ENCODE measurements around the gene EIF4EBP3. TPM values are rescaled to one million over a fixed set of nuclear protein-coding genes. Genes with fewer than 3 reads are reported as not detected.

The EIF4EBP3 gene
- 4.0 and 4.5 TPM in 2 replicates for total RNA-seq (2014; rRNA removed; shearing (Covaris generic); ENCODE audit: low replicate concordance)

DNA sequence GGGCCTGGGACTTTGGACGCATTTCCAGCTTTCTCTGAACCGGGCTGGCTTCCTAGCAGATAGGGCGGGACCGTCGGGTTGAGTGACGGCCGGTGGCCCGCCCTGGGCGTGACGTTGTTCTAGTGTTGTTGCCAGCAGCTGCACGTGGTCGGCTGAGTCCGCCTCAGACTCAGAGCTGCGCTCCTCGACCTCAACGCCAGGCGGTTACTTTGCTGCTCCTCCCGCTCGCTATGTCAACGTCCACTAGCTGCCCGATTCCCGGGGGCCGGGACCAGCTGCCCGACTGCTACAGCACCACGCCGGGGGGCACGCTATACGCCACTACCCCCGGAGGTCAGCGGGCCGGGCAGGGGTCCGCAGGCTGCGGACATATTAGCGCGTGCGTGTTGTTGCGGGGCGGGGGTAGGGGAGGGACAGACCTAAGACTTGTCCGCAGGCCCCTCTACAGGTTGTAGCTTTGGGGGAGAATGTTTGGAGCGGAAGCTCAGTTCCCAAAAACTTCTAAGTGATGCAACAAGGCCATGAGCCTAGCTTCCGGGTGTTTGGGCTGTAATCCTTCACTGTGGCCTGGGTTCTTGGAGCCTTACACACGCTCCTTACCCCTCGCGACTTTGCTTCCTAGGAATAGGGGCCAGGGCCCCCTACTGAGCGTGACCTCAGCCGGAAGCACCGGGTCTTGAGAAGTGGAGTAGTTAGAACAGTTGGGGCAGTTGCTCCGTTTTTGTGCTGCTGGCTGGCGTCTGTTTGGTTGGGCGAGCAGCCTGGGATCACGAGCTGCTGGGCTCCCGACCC is at the start of gene EIF4EBP3:
EIF4EBP3 (plus strand) TSS at position 155 of the 792 bp plus-strand sequence; CDS start at position 231, 76 bp downstream.
- no peaks in the 10 kb centered on the region for H3K27me3 ChIP-seq
- peaks cover 56% of the 10 kb centered on the region for H3K36me3 ChIP-seq
- DNase-seq, result peak; percentile 99
- peak within 1 kb of the TSS; percentile 47 for H3K4me3 ChIP-seq
- no peaks in the 10 kb centered on the region for H3K9me3 ChIP-seq

DNA sequence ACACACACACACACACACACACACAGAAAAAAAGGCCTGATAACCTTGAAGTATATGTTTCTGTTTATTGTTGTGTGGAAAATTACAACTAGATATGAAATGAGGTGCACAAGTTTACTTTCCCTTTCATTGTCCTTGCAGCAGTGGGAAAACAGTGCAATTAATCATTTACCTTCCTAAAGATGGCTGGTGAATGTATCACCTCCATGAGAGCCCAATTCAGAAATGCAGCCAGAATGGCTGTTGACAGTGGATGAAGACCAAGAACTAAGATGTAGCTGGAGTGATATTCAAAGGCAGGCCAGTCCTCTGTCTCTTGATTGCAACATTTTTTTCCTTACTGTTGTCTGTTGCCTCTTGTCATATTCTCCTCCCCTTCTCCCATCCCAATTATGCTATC is 49.6 kb upstream of the EIF4EBP3 start:
- Histone ChIP-seq H3K27me3 (no peaks in the 10 kb centered on the region), H3K9me3 (no peaks in the 10 kb centered on the region), H3K4me3 (no peak overlapping the region), H3K36me3 (peaks cover 38% of the 10 kb centered on the region)
- no peak for DNase-seq

DNA sequence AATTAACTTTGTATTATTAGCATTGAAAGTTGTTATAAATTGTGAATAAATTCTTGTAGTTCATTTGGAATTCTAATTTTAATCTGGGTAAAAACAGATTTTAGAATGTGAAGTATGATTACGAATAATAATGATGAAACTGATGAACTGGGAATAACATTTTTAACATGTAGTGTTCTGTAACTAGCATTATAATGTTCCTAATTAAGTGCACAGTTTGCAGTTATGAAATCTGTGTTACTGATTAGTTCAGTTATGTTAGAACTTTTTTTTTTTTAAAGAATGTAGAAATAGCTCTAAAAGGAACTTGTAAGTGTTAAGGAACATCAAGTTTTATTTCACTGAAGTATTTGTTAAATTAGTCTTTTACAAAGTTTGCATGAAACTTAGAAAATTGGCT is 48.9 kb upstream of the EIF4EBP3 start:
- Histone ChIP-seq H3K36me3 (peaks cover 36% of the 10 kb centered on the region), H3K27me3 (no peaks in the 10 kb centered on the region), H3K4me3 (no peak overlapping the region), H3K9me3 (no peaks in the 10 kb centered on the region)
- no peak for DNase-seq

DNA sequence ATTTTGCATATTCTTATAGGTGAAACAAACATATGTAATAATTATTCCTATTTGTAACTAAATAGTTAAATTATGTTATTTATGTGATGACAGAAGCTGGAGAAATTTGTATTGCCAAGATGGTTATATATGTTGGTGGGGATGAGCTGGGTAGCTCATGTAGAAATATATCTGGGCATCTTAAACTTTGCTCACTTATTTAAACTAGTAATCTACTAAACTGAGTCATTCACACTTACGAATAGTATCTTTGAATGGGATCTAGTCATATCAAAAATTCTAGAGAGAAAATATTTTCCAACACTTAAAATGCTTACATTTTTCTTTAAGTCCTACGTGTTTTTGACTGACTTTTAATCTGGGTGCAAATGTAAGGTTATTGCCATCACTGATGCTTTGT is 44.6 kb upstream of the EIF4EBP3 start:
- DNase-seq, result no peak
- H3K9me3 ChIP-seq, result no peaks in the 10 kb centered on the region
- no peaks in the 10 kb centered on the region for H3K27me3 ChIP-seq
- peaks cover 42% of the 10 kb centered on the region for H3K36me3 ChIP-seq
- no peak overlapping the region for H3K4me3 ChIP-seq

DNA sequence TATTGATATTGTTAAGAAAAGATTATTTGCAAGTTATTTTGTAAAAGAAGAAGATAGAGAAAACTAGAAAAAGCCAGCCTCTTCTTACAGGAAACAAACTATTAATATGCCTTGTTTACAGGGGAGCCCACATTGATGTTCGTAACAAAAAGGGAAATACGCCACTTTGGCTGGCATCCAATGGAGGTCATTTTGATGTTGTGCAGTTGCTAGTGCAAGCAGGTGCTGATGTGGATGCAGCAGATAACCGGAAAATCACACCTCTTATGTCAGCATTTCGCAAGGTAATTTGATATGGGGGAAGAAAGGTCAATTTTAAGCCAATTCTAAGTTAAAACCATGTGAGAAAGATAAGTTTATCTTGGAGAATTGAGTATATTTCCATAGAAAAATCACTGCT is 37.6 kb upstream of the EIF4EBP3 start:
- Histone ChIP-seq H3K36me3 (peaks cover 92% of the 10 kb centered on the region), H3K27me3 (no peaks in the 10 kb centered on the region), H3K4me3 (no peak overlapping the region), H3K9me3 (no peaks in the 10 kb centered on the region)
- DNase-seq, result no peak

DNA sequence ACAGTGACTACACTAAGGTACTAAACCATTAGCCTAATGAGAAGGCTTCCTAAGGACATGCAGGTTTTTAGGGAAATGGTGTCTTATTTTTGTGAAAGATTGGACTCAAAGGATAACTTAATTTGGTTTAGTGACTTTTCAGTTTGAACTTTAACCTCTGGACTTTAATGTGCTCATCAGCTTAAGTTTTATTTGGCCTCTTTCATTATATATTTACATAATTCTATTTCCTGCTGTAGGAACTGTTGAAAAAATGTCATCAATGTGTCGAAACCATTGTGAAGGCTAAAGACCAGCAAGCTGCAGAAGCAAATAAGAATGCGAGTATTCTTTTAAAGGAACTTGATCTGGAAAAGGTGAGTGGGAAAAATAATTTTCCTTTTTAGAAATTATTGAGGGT is 34.3 kb upstream of the EIF4EBP3 start:
- Histone ChIP-seq H3K36me3 (peaks cover 81% of the 10 kb centered on the region), H3K27me3 (no peaks in the 10 kb centered on the region), H3K4me3 (no peak overlapping the region), H3K9me3 (no peaks in the 10 kb centered on the region; the same call in 1 of the 2 replicates)
- DNase-seq, result no peak

DNA sequence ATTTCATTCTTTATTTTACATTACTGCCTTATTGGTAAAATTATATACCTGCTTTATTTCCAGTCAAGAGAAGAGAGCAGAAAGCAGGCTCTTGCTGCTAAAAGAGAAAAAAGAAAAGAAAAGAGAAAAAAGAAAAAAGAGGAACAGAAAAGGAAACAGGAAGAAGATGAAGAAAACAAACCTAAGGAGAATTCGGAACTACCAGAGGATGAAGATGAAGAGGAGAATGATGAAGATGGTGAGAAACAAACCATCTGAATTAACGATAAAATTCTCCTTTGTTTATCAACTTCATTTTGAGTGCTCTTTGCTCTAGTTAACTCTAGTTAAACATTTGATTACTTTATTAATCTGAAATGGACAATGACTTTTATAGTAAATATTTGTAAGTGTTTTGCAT is 23.5 kb upstream of the EIF4EBP3 start:
- H3K27me3 ChIP-seq, result no peaks in the 10 kb centered on the region
- H3K4me3 ChIP-seq, result no peak overlapping the region
- peaks cover 59% of the 10 kb centered on the region for H3K36me3 ChIP-seq
- no peaks in the 10 kb centered on the region for H3K9me3 ChIP-seq
- DNase-seq, result no peak

DNA sequence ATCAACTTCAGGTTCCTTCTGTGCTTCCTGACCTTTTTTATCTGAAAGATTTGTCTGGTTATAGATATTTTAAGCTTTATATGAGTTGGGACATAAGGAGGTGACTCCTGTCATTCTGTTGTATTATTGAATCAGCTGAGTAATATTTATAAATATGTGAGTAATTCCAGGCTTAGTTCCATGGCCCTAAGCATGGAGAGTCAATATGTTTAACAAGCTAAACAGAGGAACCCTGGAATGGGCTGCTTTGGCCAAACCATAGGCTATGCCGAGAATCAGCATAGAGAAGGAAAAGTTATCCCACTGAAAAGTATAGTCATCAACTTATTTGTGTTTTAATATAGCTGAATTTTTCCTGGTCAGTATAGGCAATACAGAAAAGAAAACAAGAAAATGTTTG is 7.2 kb upstream of the EIF4EBP3 start:
- H3K36me3 ChIP-seq, result peaks cover 82% of the 10 kb centered on the region

DNA sequence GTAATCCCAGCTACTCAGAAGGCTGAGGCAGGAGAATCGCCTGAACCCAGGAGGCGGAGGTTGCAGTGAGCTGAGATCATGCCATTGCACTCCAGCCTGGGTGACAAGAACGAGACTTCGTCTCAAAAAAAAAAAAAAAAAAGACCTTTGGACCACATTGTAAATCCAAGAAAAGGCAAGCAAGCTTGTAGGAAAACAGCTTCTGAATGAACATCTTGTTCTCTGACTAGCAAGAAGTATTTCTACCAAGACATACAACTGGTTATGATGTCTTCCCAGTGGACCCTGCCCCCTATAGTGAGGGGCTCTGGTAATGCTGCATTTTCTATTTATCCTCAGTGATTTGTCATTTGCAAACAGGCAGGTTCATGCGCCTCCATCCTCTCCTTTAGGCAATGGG is 4.5 kb upstream of the EIF4EBP3 start:
- Histone ChIP-seq H3K36me3 (peaks cover 60% of the 10 kb centered on the region), H3K4me3 (no peak overlapping the region), H3K27me3 (no peaks in the 10 kb centered on the region), H3K9me3 (no peaks in the 10 kb centered on the region)
- DNase-seq, result no peak

More for the DNA sequence above, 7.2 kb upstream of the EIF4EBP3 start:
- Histone ChIP-seq H3K9me3 (no peaks in the 10 kb centered on the region), H3K4me3 (no peak overlapping the region), H3K27me3 (no peaks in the 10 kb centered on the region)
- DNase-seq, result no peak

DNA sequence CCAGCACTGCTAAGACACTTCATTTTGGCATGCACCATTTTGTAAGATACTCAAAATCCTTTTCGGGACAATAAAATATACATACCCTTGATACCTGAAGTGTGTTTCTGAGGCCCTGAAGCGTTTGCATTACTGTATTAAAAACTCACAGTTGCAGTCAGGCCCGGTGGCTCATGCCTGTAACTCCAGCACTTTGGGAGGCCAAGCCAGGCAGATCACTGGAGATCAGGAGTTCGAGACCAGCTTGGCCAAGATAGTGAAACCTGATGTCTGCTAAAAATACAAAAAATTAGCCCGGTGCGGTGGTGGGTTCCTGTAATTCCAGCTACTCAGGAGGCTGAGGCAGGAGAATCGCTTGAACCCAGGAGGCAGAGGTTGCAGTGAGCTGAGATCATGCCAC is 2.5 kb upstream of the EIF4EBP3 start:
- Histone ChIP-seq H3K36me3 (peaks cover 54% of the 10 kb centered on the region), H3K4me3 (no peak overlapping the region)
- no peak for DNase-seq

DNA sequence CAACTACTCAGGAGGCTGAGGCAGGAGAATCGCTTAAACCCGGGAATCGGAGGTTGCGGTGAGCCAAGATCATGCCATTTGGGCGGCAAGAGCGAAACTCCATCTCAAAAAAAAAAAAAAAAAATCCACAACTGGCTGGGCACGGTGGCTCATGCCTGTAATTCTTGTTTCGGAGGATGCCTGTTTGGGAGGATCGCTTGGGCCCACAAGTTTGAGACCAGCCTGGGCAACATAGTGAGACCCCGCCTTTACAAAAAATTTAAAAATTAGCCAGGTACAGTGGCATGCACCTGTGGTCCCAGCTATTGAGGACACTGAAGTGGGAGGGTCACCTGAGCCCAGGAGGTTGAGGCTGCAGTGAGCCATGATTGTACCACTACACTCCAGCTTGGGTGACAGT is 1.9 kb upstream of the EIF4EBP3 start:
- no peaks in the 10 kb centered on the region for H3K9me3 ChIP-seq
- no peaks in the 10 kb centered on the region for H3K27me3 ChIP-seq
- H3K36me3 ChIP-seq, result peaks cover 54% of the 10 kb centered on the region
- DNase-seq, result no peak
- no peak overlapping the region for H3K4me3 ChIP-seq

More for the DNA sequence above, 2.5 kb upstream of the EIF4EBP3 start:
- no peaks in the 10 kb centered on the region for H3K9me3 ChIP-seq
- H3K27me3 ChIP-seq, result no peaks in the 10 kb centered on the region

DNA sequence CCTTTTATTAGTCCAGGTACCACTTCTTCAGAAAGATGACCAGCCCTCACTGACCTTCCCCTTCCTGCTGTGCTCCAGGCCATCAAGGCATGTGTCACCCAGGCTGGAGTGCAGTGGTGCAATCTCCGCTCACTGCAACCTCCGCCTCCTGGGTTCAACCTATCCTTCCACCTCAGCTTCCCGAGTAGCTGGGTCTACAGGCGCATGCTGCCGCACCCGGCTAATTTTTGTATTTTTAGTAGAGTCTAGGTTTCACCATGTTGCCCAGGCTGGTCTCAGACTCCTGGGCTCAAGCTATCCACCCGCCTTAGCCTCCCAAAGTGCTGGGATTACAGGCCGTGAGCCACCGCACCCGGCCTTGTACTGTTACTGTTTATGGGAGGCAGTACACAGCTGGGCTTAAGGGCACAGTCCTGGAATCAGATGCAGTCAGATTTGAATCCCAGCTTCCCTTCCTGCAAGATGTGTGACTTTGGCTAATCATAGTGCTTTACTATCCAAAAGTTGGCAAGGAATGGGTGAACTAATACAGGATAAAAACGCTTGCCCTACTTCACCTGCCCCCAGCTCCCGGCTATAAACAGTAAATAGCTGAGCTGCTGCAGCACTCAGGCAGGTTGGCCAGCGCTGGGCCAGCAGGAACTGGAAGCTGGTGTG is 483 bp upstream of the EIF4EBP3 start:
- peaks cover 54% of the 10 kb centered on the region for H3K36me3 ChIP-seq
- H3K4me3 ChIP-seq, result no peak overlapping the region; the same call in 1 of the 2 replicates
- peak; percentile 34 for DNase-seq
- H3K9me3 ChIP-seq, result no peaks in the 10 kb centered on the region
- no peaks in the 10 kb centered on the region for H3K27me3 ChIP-seq

DNA sequence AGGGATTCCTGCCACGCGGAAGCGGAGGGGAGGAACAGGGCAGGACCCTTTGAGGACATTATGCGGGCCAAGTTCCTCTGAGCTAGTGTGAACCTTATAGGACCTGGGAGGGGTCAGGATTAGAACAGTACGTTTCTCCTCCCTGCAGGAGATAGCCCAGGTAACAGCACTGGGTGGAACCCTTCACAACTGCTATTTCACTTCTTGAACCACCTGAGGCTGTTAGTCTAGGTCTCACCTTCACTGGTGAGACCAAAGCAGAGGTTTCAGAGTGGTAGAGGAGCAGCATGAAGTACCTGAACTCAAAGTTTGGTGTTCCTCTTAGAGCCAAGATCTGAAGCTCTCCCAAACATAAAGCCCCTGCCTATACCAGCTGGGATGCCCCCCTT is 832 bp downstream of the EIF4EBP3 start:
- Histone ChIP-seq H3K9me3 (no peaks in the 10 kb centered on the region), H3K4me3 (peak overlapping the region; percentile 47), H3K27me3 (no peaks in the 10 kb centered on the region), H3K36me3 (peaks cover 58% of the 10 kb centered on the region)
- no peak for DNase-seq

DNA sequence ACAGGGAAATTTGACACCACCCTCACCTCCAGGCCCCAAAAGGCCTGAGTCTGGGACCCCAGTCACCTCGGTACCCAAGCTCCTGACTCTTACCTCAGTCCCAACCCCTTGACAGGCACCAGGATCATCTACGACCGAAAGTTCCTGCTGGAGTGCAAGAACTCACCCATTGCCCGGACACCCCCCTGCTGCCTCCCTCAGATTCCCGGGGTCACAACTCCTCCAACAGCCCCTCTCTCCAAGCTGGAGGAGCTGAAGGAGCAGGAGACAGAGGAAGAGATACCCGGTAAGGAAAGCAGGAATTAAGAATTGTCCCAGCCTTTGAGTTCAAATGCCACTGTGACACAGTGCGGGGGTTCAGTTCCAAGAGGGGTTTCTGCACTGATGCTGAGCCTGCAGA is 1.3 kb downstream of the EIF4EBP3 start:
- Histone ChIP-seq H3K27me3 (no peaks in the 10 kb centered on the region), H3K36me3 (peaks cover 60% of the 10 kb centered on the region), H3K4me3 (no peak overlapping the region), H3K9me3 (no peaks in the 10 kb centered on the region)
- DNase-seq, result no peak

DNA sequence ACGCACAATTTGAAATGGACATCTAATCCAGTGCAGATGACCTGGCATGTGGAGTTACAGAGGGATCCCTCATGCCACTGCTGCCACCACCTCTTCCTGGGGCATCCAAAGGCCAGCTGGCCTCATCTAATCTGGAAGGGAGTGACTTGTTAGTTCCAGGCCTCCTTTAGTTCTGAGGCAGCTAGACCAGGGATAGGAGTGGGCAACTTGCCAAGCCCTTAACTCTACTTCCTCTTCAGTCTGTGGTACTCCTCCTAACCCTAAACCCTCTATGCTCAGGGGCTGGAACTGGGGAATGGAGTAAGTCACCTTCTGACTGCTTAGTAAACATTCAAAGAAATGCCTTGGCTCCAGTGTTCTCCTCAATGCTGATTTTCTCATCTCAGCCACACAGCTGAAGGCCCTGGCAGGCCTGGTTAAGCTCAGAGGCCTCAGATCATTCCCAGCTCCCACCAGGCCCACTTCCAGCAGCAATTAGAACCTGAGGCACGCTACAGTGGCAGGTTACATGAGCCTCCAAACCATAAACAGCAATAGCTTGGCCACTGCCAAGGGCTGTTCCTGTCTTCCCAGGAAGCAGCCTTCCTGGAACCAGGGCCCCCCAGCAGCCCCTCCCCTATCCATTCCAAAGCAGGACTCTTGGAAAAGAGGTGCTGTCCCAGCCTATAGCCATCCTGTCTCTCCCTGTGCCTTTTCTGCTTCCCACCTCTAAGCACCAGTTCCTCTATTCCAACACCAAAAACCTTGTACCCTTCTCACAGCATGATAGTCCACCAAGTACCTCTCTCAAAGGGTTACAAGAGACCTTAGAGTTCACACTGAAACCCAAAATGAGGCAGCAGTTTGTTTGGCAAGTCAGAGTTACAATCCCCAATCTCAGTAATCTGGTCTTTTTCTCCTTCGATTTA is 2.0 kb downstream of the EIF4EBP3 start:
- Histone ChIP-seq H3K27me3 (no peaks in the 10 kb centered on the region), H3K4me3 (no peak overlapping the region), H3K36me3 (peaks cover 54% of the 10 kb centered on the region), H3K9me3 (no peaks in the 10 kb centered on the region)
- DNase-seq, result peak; percentile 67

DNA sequence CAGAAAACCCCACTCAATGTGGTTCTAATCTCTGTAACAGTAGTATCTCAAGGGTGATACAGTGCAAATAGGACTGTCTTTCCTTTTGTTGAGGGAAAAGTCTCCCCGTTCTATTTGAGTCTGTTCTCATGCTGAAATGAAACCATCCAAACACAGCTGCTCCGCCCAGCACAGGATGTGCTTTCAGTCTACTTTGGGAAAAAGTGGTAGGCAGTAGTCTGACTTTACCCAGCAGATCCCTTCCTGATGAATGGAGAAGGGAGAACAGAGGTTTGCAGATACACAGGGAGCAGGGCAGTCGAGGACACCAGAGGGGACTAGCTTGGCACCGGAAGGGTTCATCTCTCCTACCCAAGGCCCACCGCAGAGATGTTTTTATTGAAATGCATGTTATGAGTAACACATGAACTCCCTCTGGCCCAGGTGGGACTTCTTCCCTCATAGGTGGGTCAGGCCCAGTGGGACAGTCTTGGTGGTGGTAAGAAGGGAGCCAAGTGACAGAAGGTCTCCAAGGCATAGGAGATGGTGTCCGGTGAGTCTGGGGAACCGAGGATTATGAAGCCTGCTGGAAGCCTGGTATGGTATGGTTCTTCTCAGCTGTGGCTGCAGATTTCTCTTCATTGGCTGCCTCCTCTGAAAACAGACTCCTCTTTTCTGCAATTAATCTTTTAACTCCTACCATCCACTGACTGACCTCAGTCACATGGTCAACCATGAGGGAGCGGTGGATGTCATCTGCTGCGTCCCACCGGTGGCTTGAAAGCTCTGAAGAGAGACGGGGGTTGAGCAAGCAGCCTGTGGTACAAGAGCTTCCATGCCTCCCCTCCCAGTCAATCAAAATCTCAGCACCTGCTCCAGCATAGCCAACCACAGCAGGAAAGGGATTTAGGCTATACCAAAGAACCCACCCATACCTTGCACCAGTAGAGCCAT is 3.0 kb downstream of the EIF4EBP3 start:
- no peak for DNase-seq
- H3K27me3 ChIP-seq, result no peaks in the 10 kb centered on the region
- H3K36me3 ChIP-seq, result peaks cover 59% of the 10 kb centered on the region
- no peak overlapping the region for H3K4me3 ChIP-seq
- no peaks in the 10 kb centered on the region for H3K9me3 ChIP-seq

Data from MG63 (cell line).